ENCODE results near the gene HYAL1.
A peak's percentile ranks its signal among the peaks of the same experiment; 100 is the strongest.

HYAL1 gene

DNA sequence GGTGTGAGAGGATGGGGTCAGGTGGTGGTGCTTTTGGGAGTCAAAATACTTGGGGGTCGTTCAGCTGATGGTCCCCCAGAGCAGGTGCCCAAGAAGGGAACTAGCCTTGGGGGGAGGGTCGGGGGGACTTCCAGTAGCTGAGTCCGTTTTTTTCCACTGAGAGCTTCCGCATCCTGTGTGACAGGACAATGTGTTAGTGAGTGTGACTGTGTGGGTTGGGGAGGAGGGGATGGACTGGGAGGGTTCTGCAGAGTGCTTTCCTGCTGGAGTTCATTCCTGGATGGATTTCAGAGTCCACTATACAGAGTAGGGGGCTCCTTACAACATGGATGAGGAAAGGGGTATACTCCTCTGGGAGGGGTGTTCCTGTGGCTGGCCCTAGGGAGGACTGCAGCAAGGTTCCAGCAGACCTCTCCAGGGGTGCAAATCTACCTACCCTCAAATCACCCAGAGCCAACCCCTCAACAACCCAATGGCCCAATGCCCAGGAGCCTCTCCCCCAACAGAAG, 19.8 kb upstream of the HYAL1 start:
- H3K27me3 ChIP-seq (ENCODE audit: control insufficient read depth, insufficient read depth, low read length) = no peaks in the 10 kb centered on the region
- H3K36me3 ChIP-seq (ENCODE audit: control insufficient read depth, insufficient read depth, low read length) = no peaks in the 10 kb centered on the region
- H3K4me3 ChIP-seq (ENCODE audit: low read depth, low read length) = peak overlapping the region; percentile 89
- no peak overlapping the region for H2AFZ ChIP-seq
- H3K4me2 ChIP-seq (ENCODE audit: low read length) = no peak overlapping the region
- peaks cover 29% of the 10 kb centered on the region for H3K4me1 ChIP-seq
- TF ChIP-seq, protein P1, sequence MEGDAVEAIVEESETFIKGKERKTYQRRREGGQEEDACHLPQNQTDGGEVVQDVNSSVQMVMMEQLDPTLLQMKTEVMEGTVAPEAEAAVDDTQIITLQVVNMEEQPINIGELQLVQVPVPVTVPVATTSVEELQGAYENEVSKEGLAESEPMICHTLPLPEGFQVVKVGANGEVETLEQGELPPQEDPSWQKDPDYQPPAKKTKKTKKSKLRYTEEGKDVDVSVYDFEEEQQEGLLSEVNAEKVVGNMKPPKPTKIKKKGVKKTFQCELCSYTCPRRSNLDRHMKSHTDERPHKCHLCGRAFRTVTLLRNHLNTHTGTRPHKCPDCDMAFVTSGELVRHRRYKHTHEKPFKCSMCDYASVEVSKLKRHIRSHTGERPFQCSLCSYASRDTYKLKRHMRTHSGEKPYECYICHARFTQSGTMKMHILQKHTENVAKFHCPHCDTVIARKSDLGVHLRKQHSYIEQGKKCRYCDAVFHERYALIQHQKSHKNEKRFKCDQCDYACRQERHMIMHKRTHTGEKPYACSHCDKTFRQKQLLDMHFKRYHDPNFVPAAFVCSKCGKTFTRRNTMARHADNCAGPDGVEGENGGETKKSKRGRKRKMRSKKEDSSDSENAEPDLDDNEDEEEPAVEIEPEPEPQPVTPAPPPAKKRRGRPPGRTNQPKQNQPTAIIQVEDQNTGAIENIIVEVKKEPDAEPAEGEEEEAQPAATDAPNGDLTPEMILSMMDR (IDR thresholded peaks at IDR 0.05) = no peak
- H3K9ac ChIP-seq = no peak overlapping the region
- peak overlapping the region; percentile 88 for H3K27ac ChIP-seq
- H3K79me2 ChIP-seq = peaks cover 20% of the 10 kb centered on the region
- no peaks in the 10 kb centered on the region for H3K9me3 ChIP-seq (ENCODE audit: control insufficient read depth, low read length)

GRCh38 chr3:50322386-50323091, 19.2 kb upstream of the HYAL1 start, which contains the start of gene HYAL2:
Gene HYAL2, minus strand, starts transcription at chr3:50322745. Its CDS starts 2,256 bp downstream, at chr3:50320489.
- TF ChIP-seq, protein P1 (IDR thresholded peaks at IDR 0.05) = no peak
- Histone ChIP-seq H3K4me3 (ENCODE audit: low read depth, low read length) (peak within 1 kb of the TSS; percentile 89), H3K79me2 (peaks cover 16% of the 10 kb centered on the region), H3K27ac (peak within 1 kb of the TSS; percentile 88), H3K4me2 (ENCODE audit: low read length) (peak within 1 kb of the TSS; percentile 97), H2AFZ (peak within 1 kb of the TSS; percentile 83), H3K9me3 (ENCODE audit: control insufficient read depth, low read length) (no peaks in the 10 kb centered on the region), H3K4me1 (peaks cover 29% of the 10 kb centered on the region), H3K27me3 (ENCODE audit: control insufficient read depth, insufficient read depth, low read length) (no peaks in the 10 kb centered on the region), H3K36me3 (ENCODE audit: control insufficient read depth, insufficient read depth, low read length) (no peaks in the 10 kb centered on the region), H3K9ac (peak within 1 kb of the TSS; percentile 25)

- TF ChIP-seq, protein P1 (IDR thresholded peaks at IDR 0.05) = no peak
- H3K4me3 ChIP-seq (ENCODE audit: low read depth, low read length) = peak overlapping the region; percentile 89
- no peaks in the 10 kb centered on the region for H3K27me3 ChIP-seq (ENCODE audit: control insufficient read depth, insufficient read depth, low read length)
- peak overlapping the region; percentile 97 for H3K4me2 ChIP-seq (ENCODE audit: low read length)
- peak overlapping the region; percentile 83 for H2AFZ ChIP-seq
- peaks cover 28% of the 10 kb centered on the region for H3K4me1 ChIP-seq
- H3K9me3 ChIP-seq (ENCODE audit: control insufficient read depth, low read length) = no peaks in the 10 kb centered on the region
- no peak overlapping the region for H3K9ac ChIP-seq
- H3K36me3 ChIP-seq (ENCODE audit: control insufficient read depth, insufficient read depth, low read length) = no peaks in the 10 kb centered on the region
- H3K79me2 ChIP-seq = peaks cover 13% of the 10 kb centered on the region
- peak overlapping the region; percentile 88 for H3K27ac ChIP-seq
Measured at GRCh38 chr3:50322115-50322385, 18.7 kb upstream of the HYAL1 start.

- Histone ChIP-seq H2AFZ (peak overlapping the region; percentile 83), H3K9me3 (ENCODE audit: control insufficient read depth, low read length) (no peaks in the 10 kb centered on the region), H3K36me3 (ENCODE audit: control insufficient read depth, insufficient read depth, low read length) (no peaks in the 10 kb centered on the region), H3K9ac (peak overlapping the region; percentile 25), H3K79me2 (peaks cover 7% of the 10 kb centered on the region), H3K4me1 (peaks cover 30% of the 10 kb centered on the region), H3K4me3 (ENCODE audit: low read depth, low read length) (peak overlapping the region; percentile 89), H3K4me2 (ENCODE audit: low read length) (peak overlapping the region; percentile 97), H3K27me3 (ENCODE audit: control insufficient read depth, insufficient read depth, low read length) (no peaks in the 10 kb centered on the region), H3K27ac (peak overlapping the region; percentile 88)
- TF ChIP-seq, protein P1 (IDR thresholded peaks at IDR 0.05) = peak; percentile 38
Measured at GRCh38 chr3:50321336-50322114, 18.2 kb upstream of the HYAL1 start.

Data from parathyroid adenoma (tissue), 2 donors.